ENCODE measurements around the gene ZNF311. TPM values are rescaled to one million over a fixed set of nuclear protein-coding genes. Genes with fewer than 3 reads are reported as not detected.

The ZNF311 gene
- total and polyA plus RNA-seq, 9 of the 15 experiments (the other 6 are each of a cell fraction or from before 2014, with no cell fraction given), result 5.1 to 10.0 (median 7.5) TPM

DNA sequence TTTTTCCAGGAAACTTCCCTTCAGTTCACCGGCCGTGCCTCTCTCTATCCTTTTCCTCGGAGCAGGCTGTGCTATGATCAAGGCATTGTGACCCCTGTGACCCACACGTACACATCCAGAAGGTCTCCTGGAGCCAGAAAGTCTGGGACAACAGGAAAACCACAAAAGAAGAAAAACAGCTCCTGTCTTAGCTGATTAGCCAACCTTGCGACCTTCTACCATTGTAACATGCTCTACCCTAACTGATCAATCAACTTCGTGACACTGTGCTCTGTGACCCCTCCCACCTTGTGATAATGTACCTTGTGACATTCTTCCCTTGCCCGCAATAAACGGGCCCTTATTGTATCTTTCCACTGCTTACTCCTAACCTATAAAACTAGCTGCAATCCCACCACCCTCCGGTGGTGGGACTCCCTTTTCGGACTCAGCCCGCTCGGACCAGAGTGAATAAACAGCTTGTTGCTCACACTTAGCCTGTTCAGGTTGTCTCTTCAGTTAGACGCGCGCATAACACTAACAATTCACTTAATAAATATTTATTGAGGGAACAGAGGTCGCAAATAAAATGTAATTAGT lies 24.2 kb downstream of the ZNF311 start (continued):
- TF ChIP-seq, protein P1, sequence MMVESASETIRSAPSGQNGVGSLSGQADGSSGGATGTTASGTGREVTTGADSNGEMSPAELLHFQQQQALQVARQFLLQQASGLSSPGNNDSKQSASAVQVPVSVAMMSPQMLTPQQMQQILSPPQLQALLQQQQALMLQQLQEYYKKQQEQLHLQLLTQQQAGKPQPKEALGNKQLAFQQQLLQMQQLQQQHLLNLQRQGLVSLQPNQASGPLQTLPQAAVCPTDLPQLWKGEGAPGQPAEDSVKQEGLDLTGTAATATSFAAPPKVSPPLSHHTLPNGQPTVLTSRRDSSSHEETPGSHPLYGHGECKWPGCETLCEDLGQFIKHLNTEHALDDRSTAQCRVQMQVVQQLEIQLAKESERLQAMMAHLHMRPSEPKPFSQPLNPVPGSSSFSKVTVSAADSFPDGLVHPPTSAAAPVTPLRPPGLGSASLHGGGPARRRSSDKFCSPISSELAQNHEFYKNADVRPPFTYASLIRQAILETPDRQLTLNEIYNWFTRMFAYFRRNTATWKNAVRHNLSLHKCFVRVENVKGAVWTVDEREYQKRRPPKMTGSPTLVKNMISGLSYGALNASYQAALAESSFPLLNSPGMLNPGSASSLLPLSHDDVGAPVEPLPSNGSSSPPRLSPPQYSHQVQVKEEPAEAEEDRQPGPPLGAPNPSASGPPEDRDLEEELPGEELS (CRISPR knock-in tag; IDR thresholded peaks at IDR 0.05; ENCODE audit: borderline replicate concordance), result peak; percentile 76; the same call in 1 of the 2 replicates
- TF ChIP-seq PYGO2 (tag; IDR thresholded peaks at IDR 0.05), result 0 out of 2 replicates have a peak, but pooled peaks have one; percentile 64
- peak; percentile 92; the same call in 1 of the 2 replicates for TF ChIP-seq HDAC2 (IDR thresholded peaks at IDR 0.05)
- TF ChIP-seq ZNF717 (CRISPR knock-in tag; IDR thresholded peaks at IDR 0.05), result no peak
- TF ChIP-seq RBM22 (IDR thresholded peaks at IDR 0.05; ENCODE audit: low read depth, low read length, poor library complexity, severe bottlenecking), result no peak
- no peak for TF ChIP-seq NFYB (IDR thresholded peaks at IDR 0.05; ENCODE audit: extremely low read depth, insufficient read length)
- no peak for TF ChIP-seq ZKSCAN3 (CRISPR knock-in tag; IDR thresholded peaks at IDR 0.05)
- no peak for TF ChIP-seq SMARCA5 (IDR thresholded peaks at IDR 0.05)
- TF ChIP-seq ZNF217 (CRISPR knock-in tag; IDR thresholded peaks at IDR 0.05), result no peak
- no peak for TF ChIP-seq ZNF121 (CRISPR knock-in tag; conservative IDR thresholded peaks at IDR 0.05)
- no peak for TF ChIP-seq XRCC3 (IDR thresholded peaks at IDR 0.05)
- no peak for TF ChIP-seq RFX5 (IDR thresholded peaks at IDR 0.05; ENCODE audit: low read depth, low read length)
- no peak for TF ChIP-seq IFI16 (CRISPR knock-in tag; IDR thresholded peaks at IDR 0.05)
- TF ChIP-seq, protein P2, sequence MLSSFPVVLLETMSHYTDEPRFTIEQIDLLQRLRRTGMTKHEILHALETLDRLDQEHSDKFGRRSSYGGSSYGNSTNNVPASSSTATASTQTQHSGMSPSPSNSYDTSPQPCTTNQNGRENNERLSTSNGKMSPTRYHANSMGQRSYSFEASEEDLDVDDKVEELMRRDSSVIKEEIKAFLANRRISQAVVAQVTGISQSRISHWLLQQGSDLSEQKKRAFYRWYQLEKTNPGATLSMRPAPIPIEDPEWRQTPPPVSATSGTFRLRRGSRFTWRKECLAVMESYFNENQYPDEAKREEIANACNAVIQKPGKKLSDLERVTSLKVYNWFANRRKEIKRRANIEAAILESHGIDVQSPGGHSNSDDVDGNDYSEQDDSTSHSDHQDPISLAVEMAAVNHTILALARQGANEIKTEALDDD (IDR thresholded peaks at IDR 0.05), result peak; percentile 93
- peak; percentile 84 for TF ChIP-seq CBFA2T2 (conservative IDR thresholded peaks at IDR 0.05)
- TF ChIP-seq, protein P3, sequence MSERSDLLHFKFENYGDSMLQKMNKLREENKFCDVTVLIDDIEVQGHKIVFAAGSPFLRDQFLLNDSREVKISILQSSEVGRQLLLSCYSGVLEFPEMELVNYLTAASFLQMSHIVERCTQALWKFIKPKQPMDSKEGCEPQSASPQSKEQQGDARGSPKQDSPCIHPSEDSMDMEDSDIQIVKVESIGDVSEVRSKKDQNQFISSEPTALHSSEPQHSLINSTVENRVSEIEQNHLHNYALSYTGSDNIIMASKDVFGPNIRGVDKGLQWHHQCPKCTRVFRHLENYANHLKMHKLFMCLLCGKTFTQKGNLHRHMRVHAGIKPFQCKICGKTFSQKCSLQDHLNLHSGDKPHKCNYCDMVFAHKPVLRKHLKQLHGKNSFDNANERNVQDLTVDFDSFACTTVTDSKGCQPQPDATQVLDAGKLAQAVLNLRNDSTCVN (CRISPR knock-in tag; IDR thresholded peaks at IDR 0.05), result no peak
- no peak for TF ChIP-seq ZNF124 (CRISPR knock-in tag; IDR thresholded peaks at IDR 0.05)
- TF ChIP-seq GABPB1 (CRISPR knock-in tag; IDR thresholded peaks at IDR 0.05), result peak; percentile 53; the same call in 1 of the 2 replicates
- TF ChIP-seq MEF2D (tag; conservative IDR thresholded peaks at IDR 0.05; ENCODE audit: low read depth), result peak; percentile 77; the same call in 1 of the 2 replicates
- TF ChIP-seq FOXM1 (IDR thresholded peaks at IDR 0.05; ENCODE audit: low read depth), result peak; percentile 50
- no peak for TF ChIP-seq FOXM1 (CRISPR knock-in tag; IDR thresholded peaks at IDR 0.05; ENCODE audit: low read depth)
- TF ChIP-seq, protein P4, sequence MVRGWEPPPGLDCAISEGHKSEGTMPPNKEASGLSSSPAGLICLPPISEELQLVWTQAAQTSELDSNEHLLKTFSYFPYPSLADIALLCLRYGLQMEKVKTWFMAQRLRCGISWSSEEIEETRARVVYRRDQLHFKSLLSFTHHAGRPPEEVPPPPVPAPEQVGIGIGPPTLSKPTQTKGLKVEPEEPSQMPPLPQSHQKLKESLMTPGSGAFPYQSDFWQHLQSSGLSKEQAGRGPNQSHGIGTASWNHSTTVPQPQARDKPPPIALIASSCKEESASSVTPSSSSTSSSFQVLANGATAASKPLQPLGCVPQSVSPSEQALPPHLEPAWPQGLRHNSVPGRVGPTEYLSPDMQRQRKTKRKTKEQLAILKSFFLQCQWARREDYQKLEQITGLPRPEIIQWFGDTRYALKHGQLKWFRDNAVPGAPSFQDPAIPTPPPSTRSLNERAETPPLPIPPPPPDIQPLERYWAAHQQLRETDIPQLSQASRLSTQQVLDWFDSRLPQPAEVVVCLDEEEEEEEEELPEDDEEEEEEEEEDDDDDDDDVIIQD (CRISPR knock-in tag; IDR thresholded peaks at IDR 0.05), result no peak
- TF ChIP-seq, protein P5, sequence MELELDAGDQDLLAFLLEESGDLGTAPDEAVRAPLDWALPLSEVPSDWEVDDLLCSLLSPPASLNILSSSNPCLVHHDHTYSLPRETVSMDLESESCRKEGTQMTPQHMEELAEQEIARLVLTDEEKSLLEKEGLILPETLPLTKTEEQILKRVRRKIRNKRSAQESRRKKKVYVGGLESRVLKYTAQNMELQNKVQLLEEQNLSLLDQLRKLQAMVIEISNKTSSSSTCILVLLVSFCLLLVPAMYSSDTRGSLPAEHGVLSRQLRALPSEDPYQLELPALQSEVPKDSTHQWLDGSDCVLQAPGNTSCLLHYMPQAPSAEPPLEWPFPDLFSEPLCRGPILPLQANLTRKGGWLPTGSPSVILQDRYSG (tag; conservative IDR thresholded peaks at IDR 0.05; ENCODE audit: low read depth), result 0 out of 2 replicates have a peak, but pooled peaks have one; percentile 25
- TF ChIP-seq TAF15 (IDR thresholded peaks at IDR 0.05; ENCODE audit: low read depth, low read length), result no peak
